SW480 (cell line): ENCODE measurements around the gene MEOX2.
A peak's percentile ranks its signal among the peaks of the same experiment; 100 is the strongest.

Experiments used
- DNase-seq: peaks from one replicate; pipeline ENCODE4 v3.0.0-alpha.2; 2016; ENCODE audit warnings: low spot score

The MEOX2 gene

DNA sequence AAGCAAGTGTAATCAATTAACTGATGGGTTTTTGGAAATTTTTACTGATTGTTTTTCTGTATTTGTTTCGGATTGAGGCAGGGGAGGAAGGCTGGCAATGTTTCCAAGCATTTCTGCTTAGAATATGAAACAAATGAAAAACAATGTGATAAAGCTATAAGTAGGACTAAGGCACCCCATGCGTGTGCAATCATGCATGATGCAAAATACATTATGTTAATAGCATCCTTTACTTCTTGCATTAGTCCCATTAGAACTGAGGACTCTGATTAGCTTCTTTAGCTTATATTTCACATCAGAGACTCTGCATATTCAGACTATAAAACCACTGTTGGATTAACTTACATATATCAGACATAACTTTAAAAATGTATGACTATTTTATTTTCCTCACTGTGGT, 76.0 kb downstream of the MEOX2 start:
- no peak for DNase-seq

DNA sequence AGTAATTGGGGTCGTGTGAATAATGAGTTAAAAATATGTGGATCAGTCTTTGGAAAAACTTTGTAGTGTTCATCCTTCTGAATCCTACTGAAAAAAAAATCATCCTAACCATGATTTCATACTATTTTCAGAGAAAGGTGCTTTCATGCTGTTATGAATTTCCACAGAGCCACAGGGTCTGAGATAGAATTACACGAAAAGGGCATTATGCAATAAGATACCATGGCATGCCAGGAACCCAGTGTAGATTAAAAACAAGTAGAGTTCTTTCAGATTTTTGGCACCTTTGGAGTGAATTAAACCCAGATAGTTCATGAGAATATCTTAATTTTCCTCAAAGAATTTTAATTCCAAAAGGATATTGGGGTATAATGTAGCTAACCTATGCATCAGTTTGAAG, 77.2 kb downstream of the MEOX2 start:
- DNase-seq: no peak

DNA sequence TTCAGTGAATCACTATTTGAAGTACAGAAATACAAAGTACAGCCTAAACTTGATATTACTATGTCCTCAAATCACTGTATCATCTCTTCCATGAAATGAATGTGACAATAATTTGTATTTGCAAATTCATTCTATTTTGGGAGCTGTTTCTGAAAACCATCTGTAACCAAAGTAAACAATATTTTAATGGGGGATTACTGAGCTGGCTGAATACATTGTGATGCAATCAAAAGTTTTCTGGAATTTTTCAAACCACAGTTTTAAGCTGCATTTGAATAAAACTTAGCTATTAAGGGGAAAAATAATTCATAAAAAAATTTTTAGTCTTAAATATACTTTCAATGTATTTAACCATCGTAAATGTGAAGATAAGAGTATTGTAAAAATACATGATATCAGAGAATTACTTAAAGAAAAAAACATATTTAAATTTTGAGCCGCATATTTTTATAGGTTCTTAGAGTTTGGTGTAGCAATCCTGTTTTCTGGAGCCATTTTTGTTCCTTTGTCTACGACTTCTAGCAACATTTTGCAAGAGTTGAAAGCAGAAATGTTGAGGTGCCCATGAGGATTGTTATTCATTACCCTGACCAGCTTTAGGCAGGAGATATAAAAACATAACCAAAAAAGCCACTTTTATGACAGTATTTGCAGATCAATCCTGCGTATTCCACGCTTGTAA, 78.8 kb downstream of the MEOX2 start:
- DNase-seq: no peak

DNA sequence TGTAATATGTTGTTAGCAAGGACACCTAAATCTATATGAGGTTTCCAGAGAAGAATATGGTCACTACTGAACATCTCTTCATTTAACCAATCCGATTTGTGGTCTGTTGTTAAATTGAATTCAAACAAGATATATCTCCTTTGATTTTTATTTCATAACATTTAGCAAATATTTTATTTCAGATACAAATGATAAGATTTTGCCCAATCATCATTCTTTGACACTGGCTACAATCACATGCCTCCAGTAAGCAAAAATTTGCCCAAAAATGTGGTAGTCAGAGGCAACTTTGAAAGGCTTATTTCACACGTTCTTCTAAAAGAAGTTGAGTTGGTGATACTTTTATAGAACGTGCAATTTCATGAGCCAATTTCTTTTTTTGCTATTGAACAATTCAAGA, 79.9 kb downstream of the MEOX2 start:
- no peak for DNase-seq

DNA sequence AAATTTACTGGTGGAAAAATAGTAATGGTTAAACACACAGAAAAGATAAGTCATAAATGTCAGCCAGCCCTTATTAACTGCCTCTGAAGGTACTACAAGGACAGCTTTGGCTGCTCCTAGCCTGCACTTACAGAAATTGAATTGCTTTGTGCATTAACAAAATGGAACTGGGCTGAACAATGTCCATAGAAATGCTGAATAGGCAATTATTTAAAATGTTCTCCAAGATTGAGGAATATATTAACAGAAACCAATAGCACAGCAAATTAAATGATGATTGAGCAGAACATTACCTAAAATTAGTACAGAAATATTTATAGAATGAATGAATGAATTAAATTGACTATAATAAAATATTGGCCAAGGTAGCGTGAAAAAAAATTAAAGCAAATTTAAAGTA, 82.3 kb downstream of the MEOX2 start:
- no peak for DNase-seq

DNA sequence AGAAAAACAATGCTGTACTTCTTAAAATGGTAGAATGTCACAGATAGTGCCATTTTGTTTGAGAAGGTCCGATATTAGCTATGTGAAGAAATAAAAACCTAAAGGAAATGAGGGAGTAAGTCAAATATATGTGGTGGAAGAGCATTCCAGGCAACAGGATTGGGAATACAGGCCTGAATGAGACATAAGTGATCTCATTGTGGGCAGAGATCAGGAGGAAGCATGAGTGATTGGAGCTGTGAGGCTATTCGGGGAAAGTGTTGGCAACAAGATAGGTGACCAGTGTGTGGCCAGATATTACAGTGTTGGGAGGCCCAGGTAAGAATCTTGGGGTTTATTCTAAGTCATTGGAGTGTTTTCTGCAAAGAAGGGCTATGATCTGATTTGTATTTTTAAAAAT, 83.4 kb downstream of the MEOX2 start:
- DNase-seq: no peak

DNA sequence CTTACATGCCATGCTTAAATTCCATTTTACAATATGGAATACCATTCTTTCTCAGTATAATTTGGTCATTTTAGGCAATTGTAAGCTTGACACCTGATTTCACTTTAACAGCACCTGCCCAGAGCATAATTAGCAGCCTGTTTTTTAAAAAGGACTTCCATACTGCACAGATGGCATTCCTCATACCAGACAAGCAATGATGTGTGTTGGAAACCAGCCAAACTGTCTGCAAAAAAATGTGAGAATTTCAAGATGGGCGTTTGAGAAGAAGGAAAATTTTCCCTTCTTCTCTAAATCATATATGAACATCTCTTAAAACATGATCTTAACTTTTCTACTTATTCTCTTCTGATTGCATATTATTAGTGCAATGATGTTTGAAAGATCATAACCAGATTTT, 84.2 kb downstream of the MEOX2 start:
- DNase-seq: no peak

DNA sequence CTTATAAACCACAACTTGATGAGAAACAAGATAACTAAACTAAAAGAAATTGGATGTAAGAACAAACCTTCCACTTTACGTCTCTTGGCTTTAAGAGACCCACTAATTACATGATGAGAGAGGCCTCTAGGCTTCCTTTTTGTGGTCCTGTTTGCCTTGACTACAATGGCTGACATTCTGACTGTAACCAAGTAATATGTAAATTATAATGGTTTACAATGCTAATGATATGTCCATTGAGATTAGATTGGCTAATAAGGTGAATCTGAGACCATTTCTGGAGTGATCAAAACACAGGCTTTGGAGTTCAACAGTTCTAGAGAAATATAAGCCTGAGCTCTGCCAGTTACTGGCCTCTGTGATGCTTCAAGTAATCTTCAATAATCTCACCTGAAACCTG, 85.3 kb downstream of the MEOX2 start:
- DNase-seq: no peak

DNA sequence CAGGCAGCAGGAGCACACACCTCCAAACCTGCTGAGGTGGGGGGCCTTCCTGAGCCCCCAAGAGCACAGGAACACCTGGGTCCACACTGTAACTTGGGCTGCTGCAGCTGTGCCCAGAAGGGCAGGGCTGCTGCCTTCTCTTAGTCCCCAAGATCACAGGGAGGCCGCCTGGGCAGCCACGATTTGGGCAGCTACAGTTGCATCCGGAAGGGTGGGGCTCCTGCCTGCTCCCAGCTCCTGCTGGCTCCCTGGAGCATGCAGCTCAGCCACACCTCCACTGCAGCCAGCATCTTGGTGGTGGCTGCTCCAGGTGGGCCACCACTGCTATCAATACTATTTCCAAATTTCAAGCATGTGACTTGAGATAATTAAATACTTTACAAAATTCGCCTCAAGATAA, 86.2 kb downstream of the MEOX2 start:
- DNase-seq: peak; percentile 72

DNA sequence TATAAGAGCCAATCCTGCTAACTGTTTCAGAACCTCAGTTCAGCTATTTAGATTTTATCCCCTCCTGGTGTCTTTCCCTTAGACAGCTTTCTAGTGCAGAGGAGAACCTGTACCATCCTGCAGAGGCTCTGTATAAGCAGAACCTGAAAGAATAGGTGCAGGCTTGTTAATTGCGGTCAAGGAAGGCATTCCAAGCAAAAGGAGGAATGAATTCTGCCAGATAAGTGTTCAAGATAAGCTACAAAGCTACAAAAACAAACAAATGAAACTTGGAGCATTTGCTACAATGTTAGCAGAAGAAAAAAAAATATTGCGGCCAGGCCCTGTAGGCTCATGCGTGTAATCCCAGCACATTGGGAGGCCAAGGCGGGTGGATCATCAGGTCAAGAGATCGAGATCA, 92.0 kb downstream of the MEOX2 start:
- no peak for DNase-seq

DNA sequence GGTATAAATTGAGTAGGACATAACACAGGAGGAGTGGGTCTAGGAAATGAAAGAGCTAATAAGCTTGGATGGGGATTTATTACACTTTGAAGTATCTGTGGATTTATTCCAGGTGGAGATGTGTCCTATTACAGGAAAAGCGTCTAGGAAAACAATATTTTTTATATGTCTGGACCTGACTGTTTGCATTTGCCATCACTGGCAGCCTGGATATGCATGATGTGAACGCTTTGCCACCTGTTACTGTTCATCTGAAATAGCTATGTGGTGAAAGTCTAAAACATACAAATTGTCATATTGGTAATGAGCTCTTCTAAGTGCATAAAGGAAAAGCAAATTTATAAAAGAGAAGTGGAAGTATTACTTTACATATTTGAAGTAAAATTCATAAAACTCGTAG, 93.1 kb downstream of the MEOX2 start:
- DNase-seq: no peak

DNA sequence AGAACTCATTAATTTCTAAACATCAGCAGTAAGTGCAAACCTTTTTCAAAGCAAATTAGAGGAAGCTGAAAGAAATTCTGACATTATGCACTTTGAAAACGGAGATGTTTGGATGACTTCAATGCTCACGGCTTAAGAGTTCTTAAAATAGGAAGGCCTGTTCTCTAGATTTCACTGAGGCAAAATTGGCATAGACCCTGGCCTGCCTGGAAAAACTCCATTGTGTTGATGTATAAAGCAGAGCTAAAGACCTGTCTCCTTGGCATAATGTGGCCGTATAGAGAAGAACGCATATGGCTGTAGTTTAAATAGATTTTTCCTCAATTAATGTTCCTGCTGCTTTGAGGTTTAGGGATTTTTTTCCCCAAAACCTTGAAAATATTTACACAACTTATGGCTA, 100.2 kb downstream of the MEOX2 start:
- DNase-seq: no peak

DNA sequence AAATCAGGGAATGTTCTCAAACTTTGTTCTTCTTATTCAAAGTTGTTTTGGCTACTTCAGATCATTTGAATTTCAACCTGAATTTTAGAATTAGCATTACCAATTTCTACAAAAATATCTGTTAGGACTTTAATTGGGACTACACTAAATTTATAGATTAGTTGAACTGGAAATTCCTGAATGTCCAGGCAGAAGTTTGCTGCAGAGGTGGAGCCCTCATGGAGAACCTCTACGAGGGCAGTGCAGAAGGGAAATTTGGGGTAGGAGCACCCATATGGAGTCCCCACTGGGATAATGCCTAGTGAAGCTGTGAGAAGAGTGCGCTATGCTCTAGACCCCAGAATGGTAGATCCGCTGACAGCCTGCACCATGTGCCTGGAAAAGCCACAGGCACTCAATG, 101.9 kb downstream of the MEOX2 start:
- DNase-seq: no peak

DNA sequence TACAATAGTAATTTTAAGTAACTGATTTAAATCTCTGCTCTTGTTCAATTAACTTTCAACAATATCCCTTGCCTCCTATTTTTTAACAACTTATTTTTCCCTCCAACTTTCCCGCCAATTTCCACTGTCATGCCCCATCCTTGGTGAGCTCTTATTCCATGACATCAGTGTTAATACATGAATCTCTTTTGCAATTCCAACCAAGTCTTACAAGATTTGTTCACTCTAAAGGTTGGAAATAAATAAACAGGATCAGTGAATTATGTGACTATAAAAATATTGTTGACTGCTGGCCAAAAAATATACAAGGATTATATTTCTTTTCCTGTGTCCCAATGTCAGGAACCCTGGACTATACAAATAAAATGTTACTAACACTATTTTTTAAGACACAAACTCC, 103.7 kb downstream of the MEOX2 start:
- no peak for DNase-seq

DNA sequence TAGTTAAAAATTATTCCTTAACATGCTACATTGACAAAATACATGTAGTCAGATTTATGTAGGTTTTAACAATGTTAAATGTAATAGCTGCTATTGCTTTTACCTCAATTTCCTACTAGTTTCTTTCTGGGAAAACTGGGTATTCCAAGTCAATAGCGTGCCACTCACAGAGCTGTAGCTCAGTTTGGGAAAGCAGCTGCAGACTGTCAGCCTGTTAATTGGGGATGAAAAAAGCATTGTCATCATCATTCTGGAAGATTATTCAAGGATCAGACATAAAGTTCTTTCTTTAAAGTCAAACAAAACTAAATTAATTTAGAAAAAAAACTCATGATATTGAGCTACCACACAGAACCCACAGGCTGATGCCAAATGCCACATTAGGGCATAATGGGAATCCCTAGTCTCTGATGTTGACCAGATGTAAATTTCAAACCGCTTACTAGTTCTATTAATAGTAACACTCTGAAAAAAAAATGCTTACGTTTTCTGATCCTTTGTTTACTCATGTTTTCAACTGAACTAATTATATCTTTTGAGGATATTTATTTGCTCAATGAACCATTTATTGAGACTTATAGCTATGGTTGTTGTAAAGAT, 105.0 kb downstream of the MEOX2 start:
- DNase-seq: peak; percentile 27

DNA sequence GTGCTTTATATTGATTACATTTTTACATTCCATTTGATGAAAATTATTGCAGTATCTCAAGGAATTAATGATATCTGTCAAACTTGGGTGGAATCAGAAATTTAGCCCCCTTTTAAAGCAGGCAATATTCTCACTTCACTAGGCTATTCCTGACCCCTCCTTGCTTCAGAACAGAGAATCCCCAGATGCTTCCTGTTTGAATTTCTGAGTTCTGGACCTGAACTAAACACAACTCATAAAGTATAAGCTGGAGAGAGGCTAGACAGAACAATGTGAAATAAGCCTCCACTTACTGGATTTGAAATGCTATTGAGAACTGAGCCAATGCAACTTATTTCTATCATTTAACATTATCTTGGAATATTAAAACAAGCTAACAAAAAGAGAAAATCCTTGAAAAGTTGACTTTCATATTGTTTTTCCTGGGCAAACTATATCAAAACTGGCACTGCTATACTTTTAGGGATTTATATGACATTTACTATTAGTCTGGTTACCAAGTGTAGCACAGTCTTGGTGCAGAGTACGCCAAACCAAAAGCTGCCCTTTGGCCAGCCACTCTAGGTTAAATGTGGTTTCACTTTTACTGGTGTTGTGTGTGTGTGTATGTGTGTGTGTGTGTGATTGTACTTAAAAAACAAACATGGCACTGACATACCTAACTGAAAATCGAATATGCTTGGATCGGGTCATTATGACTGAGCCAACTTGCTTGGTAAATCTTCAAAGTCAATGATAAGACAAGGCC, 105.7 kb downstream of the MEOX2 start:
- DNase-seq: peak; percentile 18

DNA sequence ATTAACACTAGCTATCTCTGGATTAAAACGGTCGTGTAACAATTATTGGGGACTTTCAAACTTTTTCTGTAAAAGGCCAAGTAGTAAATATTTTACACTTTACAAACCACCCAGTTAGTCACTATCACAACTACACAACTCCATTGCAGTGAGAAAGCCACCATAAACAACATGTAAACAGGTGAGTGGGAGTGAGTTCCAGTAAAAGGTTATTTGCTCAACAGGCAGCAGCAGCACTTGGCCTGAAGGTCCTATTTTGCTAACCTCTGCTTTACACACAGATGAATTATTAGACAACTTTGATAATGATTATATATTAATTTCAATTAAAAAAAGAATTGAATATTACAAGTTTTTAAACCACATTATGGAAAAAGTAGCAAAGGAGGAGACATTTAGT, 108.9 kb downstream of the MEOX2 start:
- DNase-seq: no peak

DNA sequence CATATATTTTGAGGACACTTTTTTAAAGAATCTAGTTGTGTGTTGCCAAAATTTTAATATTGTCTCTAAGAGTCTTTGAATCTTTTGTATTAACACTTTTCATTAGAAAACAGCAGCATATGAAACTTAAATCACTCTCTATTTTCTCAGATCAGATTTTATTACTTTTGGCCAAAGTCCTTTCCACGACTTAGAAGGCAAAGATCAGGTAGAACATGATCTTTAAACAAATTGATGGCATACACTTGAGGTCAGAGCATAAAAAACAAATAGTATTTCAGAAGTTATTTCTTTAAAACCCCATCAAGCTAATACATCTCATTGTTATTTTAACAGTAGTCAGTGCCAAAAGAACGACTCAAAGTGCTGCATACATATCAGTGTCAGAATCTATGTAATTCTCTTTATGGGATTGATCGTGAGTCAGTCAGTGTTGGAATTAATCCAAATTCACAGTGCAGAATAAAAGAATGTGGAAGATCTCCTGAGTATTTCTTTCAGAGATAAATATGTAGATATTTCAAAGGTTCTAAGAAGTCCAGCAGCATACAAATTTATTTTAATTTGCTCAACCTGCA, 115.1 kb downstream of the MEOX2 start:
- no peak for DNase-seq

DNA sequence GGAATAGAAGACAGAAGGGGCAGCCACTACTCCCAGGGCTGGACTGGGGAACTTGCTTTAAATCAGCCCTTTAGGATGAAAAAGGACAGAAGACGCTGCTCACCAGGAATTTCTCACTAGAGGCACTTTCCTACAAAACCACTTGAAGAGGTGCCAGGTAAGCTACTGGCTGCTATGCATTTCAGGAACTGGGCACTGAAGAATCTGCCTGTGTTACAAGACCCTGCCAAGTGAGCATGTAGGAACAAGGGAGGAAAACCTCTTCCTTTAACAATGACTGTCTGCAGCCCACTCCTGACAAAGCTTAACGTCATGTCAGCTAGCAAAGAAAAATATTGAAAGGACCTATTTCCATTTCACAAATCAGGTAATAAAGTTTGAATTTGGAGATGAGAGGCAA, 118.8 kb downstream of the MEOX2 start:
- DNase-seq: no peak

DNA sequence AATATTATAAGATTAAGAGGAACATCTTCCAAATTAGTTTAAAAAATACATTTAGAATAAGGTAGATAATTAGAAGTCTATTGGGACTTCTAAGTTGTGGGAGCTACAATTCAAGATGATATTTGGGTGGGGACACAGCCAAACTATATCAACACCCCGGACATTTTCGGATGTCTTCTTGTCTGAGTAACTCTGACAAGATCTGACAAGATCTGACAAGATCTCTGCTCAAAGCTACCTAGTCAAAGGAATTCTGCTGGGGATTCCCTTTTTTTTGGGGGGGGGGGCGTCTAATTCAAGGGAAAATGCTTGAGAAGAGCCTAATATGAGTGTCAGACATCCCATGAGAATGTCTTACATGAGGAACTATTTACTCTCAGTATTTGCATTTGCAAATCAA, 119.4 kb downstream of the MEOX2 start:
- no peak for DNase-seq

DNA sequence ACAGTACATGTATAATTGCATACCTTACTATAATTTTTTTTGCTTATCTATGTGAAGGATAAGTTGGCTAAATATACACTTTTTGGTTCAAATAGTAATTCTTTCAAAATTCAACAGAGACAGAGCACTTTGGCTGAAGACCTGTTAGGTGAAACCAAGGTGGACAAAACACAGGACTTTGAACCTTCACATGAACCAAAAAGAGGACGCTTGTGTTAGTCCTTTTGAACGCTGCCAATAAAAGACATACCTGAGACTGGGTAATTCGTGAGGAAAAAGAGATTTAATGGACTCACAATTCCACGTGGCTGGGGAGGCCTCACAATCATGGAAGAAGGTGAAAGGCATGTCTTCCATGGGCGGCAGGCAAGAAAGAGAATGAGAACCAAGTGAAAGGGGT, 120.0 kb downstream of the MEOX2 start:
- no peak for DNase-seq

DNA sequence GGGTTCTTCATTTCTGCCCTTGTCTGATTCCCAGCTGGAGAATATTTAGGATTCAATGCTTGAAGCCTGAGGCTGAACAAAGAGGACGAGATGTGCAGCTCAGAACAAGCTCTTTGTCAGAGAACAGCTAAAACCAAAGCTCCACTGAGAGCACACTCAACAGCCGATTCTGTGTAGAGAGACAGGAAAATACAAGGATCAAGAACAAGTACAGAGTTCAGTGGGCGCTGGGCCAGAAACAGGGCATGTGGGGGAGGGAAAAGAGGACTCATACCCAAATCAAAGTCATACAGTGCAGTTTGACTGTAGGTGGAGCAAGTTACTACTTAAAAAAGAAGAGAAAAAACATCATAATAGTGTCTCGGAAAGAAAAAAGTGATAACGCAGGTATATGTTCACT, 124.6 kb downstream of the MEOX2 start, which contains the start of gene AGMO:
AGMO (minus strand) TSS at position 181 of the 400 bp plus-strand sequence.
- DNase-seq: peak; percentile 31
